ENCODE results near the gene FNDC5. TPM values are rescaled to one million over a fixed set of nuclear protein-coding genes. Genes with fewer than 3 reads are reported as not detected.

The FNDC5 gene
- total and polyA plus RNA-seq, 2 experiments from 2014 or later, result 9.0 to 11.2 TPM

DNA sequence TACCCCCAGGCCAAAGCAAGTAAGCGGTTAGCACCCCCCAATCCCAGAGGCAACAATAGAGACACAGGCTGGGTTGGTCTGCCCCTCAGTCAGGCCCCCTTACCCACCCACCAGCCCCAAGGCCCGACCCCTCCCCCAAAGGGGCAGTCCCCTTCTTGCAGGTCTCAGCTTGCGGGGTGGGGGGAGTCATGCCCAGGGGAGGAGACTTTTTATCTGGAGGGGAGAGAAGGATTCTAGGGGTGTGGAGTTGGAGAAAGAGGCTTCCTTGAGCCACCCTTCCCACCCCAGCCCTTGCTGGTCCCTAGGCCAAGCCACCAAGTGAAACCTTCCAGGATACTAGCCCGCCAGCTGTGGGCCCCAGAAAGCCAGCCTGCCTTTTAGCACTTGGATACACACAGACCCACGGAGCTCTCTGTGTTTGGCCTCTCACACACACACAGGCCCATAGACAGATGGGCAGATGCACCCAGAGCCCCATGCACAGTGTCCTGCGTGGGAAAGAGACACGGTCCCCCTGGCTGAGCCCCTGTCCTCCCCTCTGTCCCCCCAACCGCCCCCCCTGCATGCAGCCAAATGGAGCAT lies 23.4 kb upstream of the FNDC5 start:
- TF ChIP-seq EZH2phosphoT487 (IDR thresholded peaks at IDR 0.05; ENCODE audit: low read depth, severe bottlenecking, unreplicated experiment), result no peak
- TF ChIP-seq, protein P1, sequence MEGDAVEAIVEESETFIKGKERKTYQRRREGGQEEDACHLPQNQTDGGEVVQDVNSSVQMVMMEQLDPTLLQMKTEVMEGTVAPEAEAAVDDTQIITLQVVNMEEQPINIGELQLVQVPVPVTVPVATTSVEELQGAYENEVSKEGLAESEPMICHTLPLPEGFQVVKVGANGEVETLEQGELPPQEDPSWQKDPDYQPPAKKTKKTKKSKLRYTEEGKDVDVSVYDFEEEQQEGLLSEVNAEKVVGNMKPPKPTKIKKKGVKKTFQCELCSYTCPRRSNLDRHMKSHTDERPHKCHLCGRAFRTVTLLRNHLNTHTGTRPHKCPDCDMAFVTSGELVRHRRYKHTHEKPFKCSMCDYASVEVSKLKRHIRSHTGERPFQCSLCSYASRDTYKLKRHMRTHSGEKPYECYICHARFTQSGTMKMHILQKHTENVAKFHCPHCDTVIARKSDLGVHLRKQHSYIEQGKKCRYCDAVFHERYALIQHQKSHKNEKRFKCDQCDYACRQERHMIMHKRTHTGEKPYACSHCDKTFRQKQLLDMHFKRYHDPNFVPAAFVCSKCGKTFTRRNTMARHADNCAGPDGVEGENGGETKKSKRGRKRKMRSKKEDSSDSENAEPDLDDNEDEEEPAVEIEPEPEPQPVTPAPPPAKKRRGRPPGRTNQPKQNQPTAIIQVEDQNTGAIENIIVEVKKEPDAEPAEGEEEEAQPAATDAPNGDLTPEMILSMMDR (IDR thresholded peaks at IDR 0.05; ENCODE audit: poor library complexity), result no peak
- no peak for TF ChIP-seq EZH2 (IDR thresholded peaks at IDR 0.05; ENCODE audit: borderline replicate concordance)
- H3K27me3 ChIP-seq, result peaks cover 20% of the 10 kb centered on the region
- H4K20me1 ChIP-seq (ENCODE audit: insufficient read depth, poor library complexity, severe bottlenecking), result no peaks in the 10 kb centered on the region
- H3K4me1 ChIP-seq (ENCODE audit: insufficient read depth), result peaks cover 8% of the 10 kb centered on the region
- no peaks in the 10 kb centered on the region for H3K36me3 ChIP-seq (replicated peaks; ENCODE audit: insufficient read depth, low read depth)
- no peaks in the 10 kb centered on the region for H3K79me2 ChIP-seq
- H3K4me3 ChIP-seq, result no peak overlapping the region
- H3K9me2 ChIP-seq (replicated peaks; ENCODE audit: insufficient read depth), result no peaks in the 10 kb centered on the region
- WGBS (ENCODE audit: low lambda C conversion rate, missing lambda C conversion rate), result 71% methylated on average over 7 of the region's 8 CpGs
- H3K9me3 ChIP-seq (ENCODE audit: low read depth), result no peaks in the 10 kb centered on the region
- H2AFZ ChIP-seq, result peak overlapping the region; percentile 91
- DNase-seq (ENCODE audit: low spot score), result no peak
- peak overlapping the region; percentile 95 for H3K4me2 ChIP-seq
- H3K27ac ChIP-seq, result no peak overlapping the region

GRCh38 chr1:32893198-32894018 lies 22.7 kb upstream of the FNDC5 start:
- H3K4me2 ChIP-seq, result peak overlapping the region; percentile 95
- no peaks in the 10 kb centered on the region for H3K36me3 ChIP-seq (replicated peaks; ENCODE audit: insufficient read depth, low read depth)
- H3K27me3 ChIP-seq, result peaks cover 20% of the 10 kb centered on the region
- H4K20me1 ChIP-seq (ENCODE audit: insufficient read depth, poor library complexity, severe bottlenecking), result no peaks in the 10 kb centered on the region
- H3K27ac ChIP-seq, result no peak overlapping the region
- DNase-seq (ENCODE audit: low spot score), result peak; percentile 65
- no peaks in the 10 kb centered on the region for H3K9me3 ChIP-seq (ENCODE audit: low read depth)
- H3K79me2 ChIP-seq, result no peaks in the 10 kb centered on the region
- 3% methylated on average over 25 of the region's 58 CpGs for WGBS (ENCODE audit: low lambda C conversion rate, missing lambda C conversion rate)
- TF ChIP-seq, protein P1 (IDR thresholded peaks at IDR 0.05; ENCODE audit: poor library complexity), result peak; percentile 31
- TF ChIP-seq EZH2phosphoT487 (IDR thresholded peaks at IDR 0.05; ENCODE audit: low read depth, severe bottlenecking, unreplicated experiment), result no peak
- TF ChIP-seq EZH2 (IDR thresholded peaks at IDR 0.05; ENCODE audit: borderline replicate concordance), result peak; percentile 31
- peak overlapping the region; percentile 91 for H2AFZ ChIP-seq
- H3K9me2 ChIP-seq (replicated peaks; ENCODE audit: insufficient read depth), result no peaks in the 10 kb centered on the region
- peaks cover 8% of the 10 kb centered on the region for H3K4me1 ChIP-seq (ENCODE audit: insufficient read depth)
- H3K4me3 ChIP-seq, result peak overlapping the region; percentile 39

DNA sequence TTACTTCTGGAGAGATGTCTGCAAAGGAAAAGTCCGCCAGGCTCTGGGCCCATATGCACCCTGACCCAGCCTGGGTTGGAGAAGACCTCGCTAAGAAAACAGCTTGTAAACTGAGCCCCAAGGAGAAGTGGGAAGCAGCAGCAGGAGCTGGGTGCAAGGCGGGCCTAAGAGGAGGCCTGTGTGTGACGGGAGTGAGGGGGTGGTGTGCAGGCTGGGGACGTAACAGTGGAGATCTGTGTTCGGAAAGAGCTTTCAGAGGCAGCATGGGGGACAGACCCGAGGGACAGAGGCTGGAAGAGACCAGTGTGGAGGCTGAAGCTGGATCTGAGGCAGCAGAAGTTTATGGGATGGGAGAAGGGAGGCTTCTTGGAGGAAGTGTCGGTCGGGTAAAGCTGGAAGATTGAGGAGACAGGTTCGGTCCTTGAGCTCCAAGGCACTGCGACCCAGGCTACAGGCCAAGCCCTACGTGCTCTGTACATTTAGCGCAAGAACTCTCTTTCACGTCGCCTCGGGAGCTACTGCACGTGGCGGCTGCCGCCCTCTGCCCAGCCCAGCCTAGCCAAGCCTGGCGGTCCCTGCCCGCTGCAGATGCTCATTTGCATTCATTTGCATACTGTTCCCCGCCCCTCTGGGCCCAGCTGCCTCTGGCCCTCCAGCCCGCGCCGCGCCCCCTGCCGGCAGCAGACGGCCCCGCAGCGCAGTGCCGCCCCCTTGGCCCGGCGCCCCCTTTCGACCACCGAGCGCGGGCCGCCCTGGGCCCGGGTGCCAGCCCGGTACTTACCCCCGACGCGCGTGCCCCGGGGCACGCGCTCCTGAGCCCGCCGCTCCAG lies 21.9 kb upstream of the FNDC5 start:
- peak; percentile 59 for DNase-seq (ENCODE audit: low spot score)

More for the DNA sequence above, 21.9 kb upstream of the FNDC5 start:
- H3K9me2 ChIP-seq (replicated peaks; ENCODE audit: insufficient read depth), result no peaks in the 10 kb centered on the region
- peaks cover 8% of the 10 kb centered on the region for H3K4me1 ChIP-seq (ENCODE audit: insufficient read depth)
- peak overlapping the region; percentile 91 for H2AFZ ChIP-seq
- H3K4me3 ChIP-seq, result peak overlapping the region; percentile 39
- H4K20me1 ChIP-seq (ENCODE audit: insufficient read depth, poor library complexity, severe bottlenecking), result no peaks in the 10 kb centered on the region
- peaks cover 24% of the 10 kb centered on the region for H3K27me3 ChIP-seq
- no peaks in the 10 kb centered on the region for H3K79me2 ChIP-seq
- no peaks in the 10 kb centered on the region for H3K36me3 ChIP-seq (replicated peaks; ENCODE audit: insufficient read depth, low read depth)
- H3K9me3 ChIP-seq (ENCODE audit: low read depth), result no peaks in the 10 kb centered on the region
- no peak for TF ChIP-seq EZH2phosphoT487 (IDR thresholded peaks at IDR 0.05; ENCODE audit: low read depth, severe bottlenecking, unreplicated experiment)
- TF ChIP-seq EZH2 (IDR thresholded peaks at IDR 0.05; ENCODE audit: borderline replicate concordance), result no peak
- TF ChIP-seq, protein P1 (IDR thresholded peaks at IDR 0.05; ENCODE audit: poor library complexity), result peak; percentile 48
- WGBS (ENCODE audit: low lambda C conversion rate, missing lambda C conversion rate), result 52% methylated on average over 28 of the region's 49 CpGs
- H3K4me2 ChIP-seq, result peak overlapping the region; percentile 95
- H3K27ac ChIP-seq, result no peak overlapping the region
